Sigmoid colon (tissue), 3 donors: ENCODE measurements around the gene FAM193A.

ENCODE experiments used
- CTCF ChIP-seq, 4 experiments: fragments of 450-650 bp in 3 of 4; fragments of 200-600 bp in 1 of 4; IDR thresholded peaks; one replicate each; pipeline ENCODE4 v1.5.1; 2016 to 2019; ENCODE audit warnings: antibody characterized with exemption in 4 of 4, mild to moderate bottlenecking in 3 of 4, moderate library complexity in 2 of 4
- POLR2A ChIP-seq, 2 donors: fragments of 450-650 bp; IDR thresholded peaks; one replicate each; pipeline ENCODE4 v1.6.1; 2016; ENCODE audit warnings: antibody characterized with exemption in 2 of 2, mild to moderate bottlenecking in 2 of 2, moderate library complexity in 2 of 2

GRCh38 chr4:2492970-2493369, 43.5 kb upstream of the FAM193A start:
- TF ChIP-seq CTCF (IDR thresholded peaks at IDR 0.05) (no peak), POLR2A (IDR thresholded peaks at IDR 0.05) (no peak)
